IPS-20b (cell line): ENCODE measurements around the gene AGBL4.

Experiments
- H3K27ac ChIP-seq: one replicate; pipeline ENCODE4 v1.5.1; 2013; ENCODE audit warnings: low read length
- H3K27me3 ChIP-seq: 2 replicates; pipeline ENCODE4 v1.6.1; 2013; ENCODE audit warnings: mild to moderate bottlenecking, low read length, inconsistent platforms; ENCODE audit not compliant: insufficient read depth
- H3K36me3 ChIP-seq: 2 replicates; pipeline ENCODE4 v1.6.1; 2013; ENCODE audit warnings: low read depth, mild to moderate bottlenecking, inconsistent platforms, low read length, moderate library complexity; ENCODE audit not compliant: insufficient read depth
- H3K4me1 ChIP-seq: 2 replicates; pipeline ENCODE4 v1.6.1; 2013; ENCODE audit warnings: mild to moderate bottlenecking, control low read depth, inconsistent platforms, low read length, moderate library complexity; ENCODE audit not compliant: insufficient read depth
- H3K4me3 ChIP-seq: 2 replicates; pipeline ENCODE4 v1.5.1; 2013; ENCODE audit warnings: mild to moderate bottlenecking, low read length, inconsistent platforms
- H3K9ac ChIP-seq: 2 replicates; pipeline ENCODE4 v1.6.1; 2013; ENCODE audit warnings: low read depth, mild to moderate bottlenecking, inconsistent platforms, low read length, moderate library complexity
- H3K9me3 ChIP-seq: 2 replicates; pipeline ENCODE4 v1.6.1; 2013; ENCODE audit warnings: mild to moderate bottlenecking, low read depth, low read length, inconsistent platforms; ENCODE audit not compliant: insufficient read depth

AGBL4 gene

DNA sequence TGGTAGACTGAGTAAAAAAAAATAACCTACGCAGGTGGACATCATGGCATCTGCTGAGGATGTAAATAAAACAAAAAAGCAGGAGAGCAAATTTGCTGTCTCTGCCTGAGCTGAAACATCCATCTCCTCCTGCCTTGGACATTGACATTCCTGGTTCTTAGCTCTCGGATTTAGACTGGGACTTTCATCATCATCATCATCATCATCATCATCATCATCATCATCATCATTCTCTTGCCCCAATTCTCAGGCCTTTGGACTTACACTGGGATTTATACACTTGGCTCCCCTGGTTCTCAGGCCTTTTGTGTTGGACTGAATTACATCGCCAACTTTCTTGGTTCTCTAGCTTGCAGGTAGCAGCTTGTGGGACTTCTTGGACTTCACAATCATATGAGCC is 938.7 kb downstream of the AGBL4 start:
- Histone ChIP-seq H3K4me1 (no peaks in the 10 kb centered on the region), H3K9me3 (peaks cover 13% of the 10 kb centered on the region; the same call in 1 of the 2 replicates), H3K27me3 (no peaks in the 10 kb centered on the region), H3K4me3 (no peak overlapping the region), H3K27ac (no peak overlapping the region), H3K36me3 (no peaks in the 10 kb centered on the region), H3K9ac (no peak overlapping the region)

DNA sequence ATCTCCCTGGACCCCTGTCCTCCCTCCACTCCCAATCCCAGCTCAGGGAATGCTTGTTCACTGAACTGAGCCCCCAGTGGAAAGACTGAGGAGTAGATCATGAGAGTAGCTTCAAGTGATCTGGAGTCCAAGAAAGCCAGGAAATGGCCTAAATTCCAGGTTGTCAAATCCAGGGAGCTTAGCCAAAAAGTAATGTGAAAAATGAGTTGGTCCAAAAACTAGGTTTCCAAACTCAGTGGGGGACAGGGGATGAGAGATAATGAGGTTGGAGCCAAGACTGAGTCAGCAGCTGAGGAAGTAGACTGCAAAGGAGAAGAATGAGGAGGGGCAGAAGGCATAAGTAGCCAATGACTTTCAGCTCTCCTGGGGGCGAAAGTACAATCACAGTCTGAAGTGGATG is 963.0 kb downstream of the AGBL4 start:
- H3K9me3 ChIP-seq: peaks cover 15% of the 10 kb centered on the region; the same call in 1 of the 2 replicates
- H3K4me1 ChIP-seq: no peaks in the 10 kb centered on the region
- H3K4me3 ChIP-seq: no peak overlapping the region
- H3K27ac ChIP-seq: no peak overlapping the region
- H3K36me3 ChIP-seq: no peaks in the 10 kb centered on the region
- H3K9ac ChIP-seq: no peak overlapping the region
- no peaks in the 10 kb centered on the region for H3K27me3 ChIP-seq

DNA sequence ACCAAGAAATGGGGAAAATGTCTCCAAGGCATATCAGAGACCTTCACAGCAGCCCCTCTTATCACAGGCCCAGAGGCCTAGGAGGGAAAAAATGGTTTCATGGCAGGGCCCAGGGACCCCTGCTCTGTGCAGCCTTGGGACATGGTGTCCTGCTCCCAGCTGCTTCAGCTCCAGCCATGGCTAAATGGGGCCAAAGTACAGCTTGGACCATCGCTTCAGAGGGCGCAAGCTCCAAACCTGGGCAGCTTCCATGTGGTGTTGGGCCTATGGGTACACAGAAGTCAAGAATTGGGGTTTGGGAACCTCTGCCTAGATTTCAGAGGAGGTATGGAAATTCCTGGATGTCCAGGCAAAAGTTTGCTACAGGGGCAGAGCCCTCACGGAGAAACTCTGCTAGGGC is 964.7 kb downstream of the AGBL4 start:
- Histone ChIP-seq H3K4me3 (no peak overlapping the region), H3K9ac (no peak overlapping the region), H3K9me3 (peaks cover 15% of the 10 kb centered on the region; the same call in 1 of the 2 replicates), H3K4me1 (no peaks in the 10 kb centered on the region), H3K27ac (no peak overlapping the region), H3K27me3 (no peaks in the 10 kb centered on the region), H3K36me3 (no peaks in the 10 kb centered on the region)

DNA sequence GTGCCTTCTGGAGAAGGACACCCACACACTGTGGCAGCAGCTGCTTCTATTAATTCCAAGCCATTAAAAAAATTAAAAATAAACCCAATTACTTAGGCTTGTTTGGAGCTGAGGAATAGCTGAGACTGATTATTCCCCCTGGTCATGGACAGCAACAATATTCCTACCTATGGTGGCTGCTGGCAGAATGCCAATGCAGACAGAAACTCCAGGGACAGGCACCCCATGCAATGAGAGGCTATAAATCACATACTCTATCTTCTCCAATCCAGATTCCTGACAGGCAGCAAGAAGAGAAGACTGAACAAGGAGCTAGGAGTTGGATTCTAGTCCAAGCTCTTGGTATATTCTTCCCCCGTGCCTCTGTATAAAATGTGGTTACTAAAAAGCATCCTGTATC is 971.7 kb downstream of the AGBL4 start:
- Histone ChIP-seq H3K27me3 (no peaks in the 10 kb centered on the region), H3K9ac (no peak overlapping the region), H3K4me3 (no peak overlapping the region), H3K9me3 (no peaks in the 10 kb centered on the region), H3K36me3 (no peaks in the 10 kb centered on the region), H3K4me1 (no peaks in the 10 kb centered on the region), H3K27ac (no peak overlapping the region)

DNA sequence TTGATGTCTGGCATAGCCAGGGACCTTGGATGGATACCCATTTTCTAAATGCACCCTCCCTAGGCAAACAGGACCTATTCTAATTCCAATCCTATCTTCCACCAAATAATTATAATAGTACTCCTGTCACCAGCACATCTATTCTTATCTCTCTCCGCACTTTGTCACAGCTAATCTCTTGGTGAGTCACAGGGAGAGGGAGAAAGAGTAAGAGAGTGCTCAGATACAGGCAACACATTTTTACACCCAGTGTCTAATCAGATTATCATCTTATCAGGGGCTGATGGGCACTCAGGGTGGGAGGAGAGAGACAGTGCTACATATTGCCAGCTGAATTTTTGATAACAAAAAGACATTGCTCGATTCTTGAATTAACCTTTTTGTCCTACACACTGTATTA is 972.1 kb downstream of the AGBL4 start:
- no peaks in the 10 kb centered on the region for H3K4me1 ChIP-seq

DNA sequence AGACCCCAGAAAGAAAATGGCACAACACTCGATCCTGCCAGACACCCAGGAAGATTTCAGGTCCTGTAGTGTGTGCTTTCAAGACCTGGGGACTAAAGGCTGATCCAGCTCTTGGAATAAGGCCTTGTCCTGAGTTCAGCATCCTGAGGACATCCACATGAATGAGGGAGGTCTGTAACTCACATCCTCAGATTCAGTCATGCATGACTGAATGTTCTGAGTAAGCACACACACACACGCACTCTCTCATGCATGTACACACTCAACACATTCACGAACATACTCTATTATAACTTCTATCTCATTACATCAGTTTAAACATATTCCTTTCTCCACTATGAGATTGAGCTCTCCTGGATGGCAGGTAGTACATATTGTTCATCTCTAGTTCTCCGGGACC is 973.7 kb downstream of the AGBL4 start:
- no peaks in the 10 kb centered on the region for H3K4me1 ChIP-seq
- no peak overlapping the region for H3K9ac ChIP-seq
- H3K9me3 ChIP-seq: no peaks in the 10 kb centered on the region
- H3K27me3 ChIP-seq: no peaks in the 10 kb centered on the region
- H3K4me3 ChIP-seq: no peak overlapping the region
- no peaks in the 10 kb centered on the region for H3K36me3 ChIP-seq
- H3K27ac ChIP-seq: no peak overlapping the region

More for the DNA sequence above, 972.1 kb downstream of the AGBL4 start:
- Histone ChIP-seq H3K27me3 (no peaks in the 10 kb centered on the region), H3K9me3 (no peaks in the 10 kb centered on the region), H3K27ac (no peak overlapping the region), H3K4me3 (no peak overlapping the region), H3K9ac (no peak overlapping the region), H3K36me3 (no peaks in the 10 kb centered on the region)

DNA sequence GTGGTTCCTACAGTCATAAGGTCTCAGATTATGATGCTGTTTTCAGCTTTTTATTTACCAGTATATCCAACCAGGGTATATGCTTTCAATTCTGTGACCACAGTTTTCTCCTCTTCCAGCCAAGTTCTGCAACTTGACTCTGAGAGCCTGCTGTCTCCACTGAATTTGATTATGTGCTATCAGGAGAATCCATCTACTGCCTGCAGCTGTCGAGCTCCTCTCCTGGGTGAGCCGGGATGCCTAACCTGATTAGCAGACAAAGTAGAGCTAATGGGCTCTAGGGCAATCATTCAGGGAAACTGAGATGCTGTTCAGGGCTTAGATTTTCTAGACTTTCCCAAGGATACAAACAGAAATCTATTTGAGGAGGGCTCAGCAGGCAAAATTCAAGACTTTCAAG is 975.6 kb downstream of the AGBL4 start:
- no peak overlapping the region for H3K27ac ChIP-seq
- H3K36me3 ChIP-seq: no peaks in the 10 kb centered on the region
- H3K9me3 ChIP-seq: no peaks in the 10 kb centered on the region
- H3K9ac ChIP-seq: no peak overlapping the region
- no peaks in the 10 kb centered on the region for H3K4me1 ChIP-seq
- H3K4me3 ChIP-seq: no peak overlapping the region
- no peaks in the 10 kb centered on the region for H3K27me3 ChIP-seq

DNA sequence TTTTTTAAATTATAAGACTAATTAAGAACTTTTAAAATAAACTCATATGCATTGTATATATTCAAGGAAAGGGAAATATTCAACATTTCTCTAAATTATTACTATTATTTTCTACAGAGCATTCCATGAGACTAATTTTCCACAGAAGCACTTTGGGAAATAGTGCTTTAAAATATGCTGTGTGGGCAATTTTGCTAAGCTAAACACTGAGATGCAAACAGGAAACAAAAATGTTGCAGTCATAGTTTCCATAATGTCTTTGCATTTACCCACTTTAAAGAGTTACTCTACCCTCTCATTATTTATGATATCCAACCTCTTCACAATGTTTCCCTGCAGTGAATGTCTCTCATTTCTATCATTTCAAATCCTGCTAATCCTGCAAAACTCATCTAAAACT is 977.4 kb downstream of the AGBL4 start:
- no peaks in the 10 kb centered on the region for H3K9me3 ChIP-seq
- H3K27ac ChIP-seq: no peak overlapping the region
- H3K36me3 ChIP-seq: no peaks in the 10 kb centered on the region
- no peak overlapping the region for H3K9ac ChIP-seq
- H3K4me1 ChIP-seq: no peaks in the 10 kb centered on the region
- H3K27me3 ChIP-seq: no peaks in the 10 kb centered on the region
- no peak overlapping the region for H3K4me3 ChIP-seq

DNA sequence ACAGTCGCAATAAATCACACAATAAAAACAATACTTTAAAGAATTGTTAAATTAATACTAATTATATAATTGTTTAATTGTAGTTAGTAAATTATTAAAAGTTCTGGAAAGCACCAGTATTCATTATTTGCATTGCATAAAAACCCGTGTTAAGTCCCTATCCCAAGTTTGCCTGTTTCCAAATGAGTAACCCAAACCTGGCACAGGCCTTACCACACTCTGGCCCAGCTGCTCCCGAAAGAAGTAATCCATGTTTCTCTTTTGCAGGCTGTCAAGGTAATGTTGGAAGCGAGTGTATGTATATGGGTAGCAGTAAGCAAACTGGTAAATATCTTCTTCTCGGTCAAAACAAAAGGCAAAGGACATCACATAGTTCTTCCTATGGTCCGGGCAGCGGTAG is 978.4 kb downstream of the AGBL4 start:
- no peaks in the 10 kb centered on the region for H3K27me3 ChIP-seq
- no peak overlapping the region for H3K9ac ChIP-seq
- H3K36me3 ChIP-seq: no peaks in the 10 kb centered on the region
- H3K27ac ChIP-seq: no peak overlapping the region
- H3K4me3 ChIP-seq: no peak overlapping the region
- H3K4me1 ChIP-seq: no peaks in the 10 kb centered on the region
- H3K9me3 ChIP-seq: no peaks in the 10 kb centered on the region

DNA sequence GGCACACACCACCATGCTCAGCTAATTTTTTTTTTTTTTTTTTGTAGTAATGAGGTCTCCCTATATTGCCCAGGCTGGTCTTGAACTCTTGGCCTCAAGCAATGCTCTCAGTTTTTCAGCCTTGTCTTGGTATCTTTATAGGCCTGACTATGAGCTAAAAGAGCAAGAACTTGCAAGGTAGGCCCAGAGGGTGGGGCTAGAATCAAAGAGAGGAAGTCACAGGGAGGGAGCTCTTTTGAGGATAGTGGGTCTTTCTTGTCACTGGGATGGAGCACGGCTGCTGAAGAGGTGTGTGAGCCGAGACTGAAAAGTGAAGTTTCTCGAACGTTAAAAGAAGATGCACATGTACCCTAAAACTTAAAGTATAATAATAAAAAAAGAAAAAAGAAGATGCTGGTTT is 987.1 kb downstream of the AGBL4 start:
- H3K36me3 ChIP-seq: no peaks in the 10 kb centered on the region
- H3K4me3 ChIP-seq: no peak overlapping the region
- H3K27ac ChIP-seq: no peak overlapping the region
- no peak overlapping the region for H3K9ac ChIP-seq
- H3K27me3 ChIP-seq: no peaks in the 10 kb centered on the region
- no peaks in the 10 kb centered on the region for H3K9me3 ChIP-seq
- H3K4me1 ChIP-seq: no peaks in the 10 kb centered on the region

DNA sequence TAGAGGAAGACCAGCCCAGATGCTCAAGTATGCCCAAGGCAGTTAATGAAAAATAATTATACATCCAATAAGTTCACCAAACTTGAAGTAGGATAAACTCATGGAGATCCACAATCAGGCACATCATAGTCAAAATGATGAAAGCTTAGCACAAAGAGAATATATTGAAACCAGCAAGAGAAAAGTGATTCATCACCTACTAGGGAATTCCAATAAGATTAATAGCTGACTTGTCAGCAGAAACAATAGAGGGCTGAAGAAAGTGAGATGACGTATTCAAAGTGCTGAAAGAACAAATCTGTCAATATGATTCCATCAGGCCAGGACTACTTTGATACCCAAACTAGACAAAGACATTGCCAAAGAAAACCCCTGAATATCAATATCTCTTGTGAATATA is 995.4 kb downstream of the AGBL4 start:
- no peak overlapping the region for H3K27ac ChIP-seq
- no peaks in the 10 kb centered on the region for H3K9me3 ChIP-seq
- no peak overlapping the region for H3K9ac ChIP-seq
- no peak overlapping the region for H3K4me3 ChIP-seq
- no peaks in the 10 kb centered on the region for H3K4me1 ChIP-seq
- H3K27me3 ChIP-seq: no peaks in the 10 kb centered on the region
- H3K36me3 ChIP-seq: no peaks in the 10 kb centered on the region

DNA sequence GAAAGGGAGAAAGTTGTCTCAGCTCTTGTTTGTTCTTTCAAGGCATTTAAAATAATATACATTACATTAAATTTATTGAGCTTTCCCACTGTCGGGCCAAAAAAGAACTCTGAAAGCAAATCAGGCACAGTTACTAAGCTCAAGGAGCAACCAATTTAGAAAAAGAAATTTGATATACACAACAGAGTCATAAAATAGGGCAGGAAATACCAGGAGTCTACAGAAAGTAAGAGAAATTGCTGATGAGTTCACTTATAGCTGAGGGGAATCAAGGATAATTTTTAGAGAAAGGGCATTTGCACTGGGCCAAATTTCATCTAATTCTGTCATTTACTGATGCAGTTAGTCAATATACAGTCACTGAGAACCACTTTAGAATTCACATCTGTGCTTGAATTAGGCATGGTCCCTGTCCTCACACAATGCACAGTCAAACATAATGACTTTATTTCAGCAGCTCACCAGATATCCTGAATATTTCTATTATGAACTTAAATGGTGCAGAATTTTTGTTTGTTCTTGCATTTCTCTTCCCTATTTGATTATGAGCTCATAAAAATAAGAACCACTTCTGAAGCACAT is 997.4 kb downstream of the AGBL4 start:
- Histone ChIP-seq H3K9ac (no peak overlapping the region), H3K9me3 (no peaks in the 10 kb centered on the region), H3K36me3 (no peaks in the 10 kb centered on the region), H3K4me1 (no peaks in the 10 kb centered on the region), H3K4me3 (no peak overlapping the region), H3K27ac (no peak overlapping the region), H3K27me3 (no peaks in the 10 kb centered on the region)
